GM19025 (cell line): ENCODE data around the gene IGF1R.

Source experiments
- ATAC-seq: cut with Tn5 transposase; IDR thresholded peaks from one replicate; pipeline ENCODE4 v1.9.1; 2021; ENCODE audit warnings: mild to moderate bottlenecking, low read depth, moderate library complexity; ENCODE audit not compliant: unreplicated experiment

IGF1R gene

GRCh38 chr15:98896802-98897732 is 248.7 kb downstream of the IGF1R start:
- no peak for ATAC-seq

GRCh38 chr15:98898122-98898521 is 249.8 kb downstream of the IGF1R start:
- ATAC-seq, result no peak

DNA sequence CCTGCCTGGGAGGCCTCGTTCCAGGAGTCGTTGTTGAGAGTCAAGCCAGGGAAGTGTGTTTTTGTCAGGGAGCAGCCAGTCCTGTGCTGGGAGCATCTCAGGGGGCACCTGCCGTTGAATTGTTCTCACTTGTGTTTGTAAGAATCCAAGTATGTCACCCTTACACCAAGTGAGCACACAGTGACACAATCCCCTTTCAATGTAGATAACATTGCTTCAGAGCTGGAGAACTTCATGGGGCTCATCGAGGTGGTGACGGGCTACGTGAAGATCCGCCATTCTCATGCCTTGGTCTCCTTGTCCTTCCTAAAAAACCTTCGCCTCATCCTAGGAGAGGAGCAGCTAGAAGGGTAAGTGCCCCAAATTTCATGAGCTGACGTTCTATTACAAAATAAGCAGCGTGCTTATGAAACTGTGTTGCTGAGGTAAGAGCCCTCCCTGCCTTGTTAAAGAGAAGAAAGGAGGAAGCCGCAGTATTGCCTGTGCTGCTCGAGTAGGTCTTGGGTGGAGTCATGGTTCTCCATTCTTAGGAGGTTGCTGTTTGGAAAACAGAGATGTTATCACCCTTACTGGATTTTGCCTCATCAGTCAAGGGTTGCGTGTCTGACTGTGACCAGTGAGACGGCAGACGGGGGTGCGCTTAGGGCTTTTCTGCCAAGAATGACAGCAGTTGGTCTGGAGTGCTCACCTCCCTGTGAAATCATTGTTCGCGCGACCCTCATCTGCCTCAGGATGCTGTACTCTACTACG is 251.1 kb downstream of the IGF1R start:
- no peak for ATAC-seq

GRCh38 chr15:98900356-98900755 is 252.0 kb downstream of the IGF1R start:
- no peak for ATAC-seq

DNA sequence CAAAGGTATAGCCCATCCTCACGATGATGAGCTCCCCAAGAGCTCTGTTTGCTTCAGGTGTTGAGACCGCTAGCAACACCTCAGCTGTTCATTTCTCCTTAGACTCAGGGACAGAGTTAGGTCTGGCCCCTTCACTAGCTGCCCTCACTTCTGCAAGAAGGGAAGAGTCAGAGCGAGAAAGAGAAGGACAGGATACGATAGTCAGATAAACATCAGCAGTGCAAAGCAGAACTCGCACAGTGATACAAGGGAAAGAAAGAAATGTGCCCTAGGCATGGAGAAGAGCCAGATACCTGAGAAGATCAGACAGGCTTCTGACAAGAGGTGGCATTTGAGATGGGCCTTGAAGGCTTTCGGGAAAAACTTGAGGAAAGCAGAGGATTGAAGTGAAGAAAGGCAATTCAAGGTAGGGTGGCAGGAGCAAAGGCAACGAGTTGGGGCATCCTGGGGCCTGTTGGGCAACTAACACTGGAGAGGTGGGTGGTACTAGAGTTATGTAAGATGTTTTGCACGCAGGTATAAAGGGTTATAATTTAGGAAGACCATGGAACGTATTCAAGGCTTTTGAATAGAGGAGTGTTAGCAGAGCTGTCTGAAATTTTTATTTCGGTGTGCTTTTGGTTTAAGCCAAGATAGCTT is 253.2 kb downstream of the IGF1R start:
- ATAC-seq, result no peak

DNA sequence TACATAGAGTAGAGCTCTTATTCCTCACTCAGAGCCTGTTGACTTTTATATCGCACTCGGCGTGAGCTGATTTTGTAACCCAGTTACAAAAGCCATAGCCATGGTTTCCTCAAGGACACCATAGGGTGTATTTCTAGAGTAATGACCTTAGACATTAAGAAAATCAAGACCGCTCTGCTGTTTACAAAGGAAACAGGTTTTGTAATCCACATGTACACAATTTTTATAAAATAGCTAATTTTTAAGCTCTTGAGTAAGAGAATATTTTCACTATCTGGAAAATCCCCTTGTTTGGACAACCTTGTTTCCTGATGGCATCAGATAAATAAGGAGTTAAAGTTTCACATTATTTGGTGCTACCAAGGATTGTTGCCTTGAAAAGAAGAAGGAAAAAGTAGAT is 254.6 kb downstream of the IGF1R start:
- ATAC-seq, result no peak

GRCh38 chr15:98903377-98904018 is 255.2 kb downstream of the IGF1R start:
- ATAC-seq, result no peak

GRCh38 chr15:98904544-98904943 is 256.2 kb downstream of the IGF1R start:
- no peak for ATAC-seq

GRCh38 chr15:98905963-98906711 is 257.8 kb downstream of the IGF1R start:
- ATAC-seq, result no peak

- no peak for ATAC-seq
Measured at GRCh38 chr15:98906712-98907083, 258.4 kb downstream of the IGF1R start.

DNA sequence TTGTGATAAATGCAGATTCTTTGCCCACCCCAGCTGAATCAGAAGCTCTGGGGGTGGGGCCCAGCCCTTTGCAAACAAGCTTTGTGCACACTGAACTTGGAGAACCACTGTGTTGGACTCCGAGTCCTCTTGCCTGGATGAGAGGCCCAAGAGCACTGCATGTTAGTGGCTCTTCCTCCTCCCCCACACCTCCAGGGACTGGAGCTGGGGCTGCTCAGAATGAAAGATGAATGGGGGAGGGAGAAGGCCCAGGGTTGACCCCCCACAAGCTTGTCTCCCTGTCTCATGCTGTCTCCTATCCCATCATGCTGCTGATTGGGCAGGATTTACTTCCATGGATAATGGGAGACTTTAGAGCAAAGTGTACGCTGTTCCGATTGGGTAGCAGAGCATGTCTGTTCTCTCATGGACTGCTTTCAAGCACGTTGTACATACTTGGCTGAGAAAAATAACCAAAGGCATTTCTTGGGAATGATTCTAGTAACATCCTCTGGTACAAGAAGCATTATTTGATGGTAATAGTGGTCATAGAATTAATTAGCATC is 259.7 kb downstream of the IGF1R start:
- no peak for ATAC-seq

- ATAC-seq, result no peak
Measured at GRCh38 chr15:98909968-98910885, 261.9 kb downstream of the IGF1R start.

GRCh38 chr15:98914626-98915025 is 266.3 kb downstream of the IGF1R start:
- ATAC-seq, result no peak

GRCh38 chr15:98916826-98917225 is 268.5 kb downstream of the IGF1R start:
- ATAC-seq, result no peak

GRCh38 chr15:98917417-98917816 is 269.1 kb downstream of the IGF1R start:
- ATAC-seq, result no peak

DNA sequence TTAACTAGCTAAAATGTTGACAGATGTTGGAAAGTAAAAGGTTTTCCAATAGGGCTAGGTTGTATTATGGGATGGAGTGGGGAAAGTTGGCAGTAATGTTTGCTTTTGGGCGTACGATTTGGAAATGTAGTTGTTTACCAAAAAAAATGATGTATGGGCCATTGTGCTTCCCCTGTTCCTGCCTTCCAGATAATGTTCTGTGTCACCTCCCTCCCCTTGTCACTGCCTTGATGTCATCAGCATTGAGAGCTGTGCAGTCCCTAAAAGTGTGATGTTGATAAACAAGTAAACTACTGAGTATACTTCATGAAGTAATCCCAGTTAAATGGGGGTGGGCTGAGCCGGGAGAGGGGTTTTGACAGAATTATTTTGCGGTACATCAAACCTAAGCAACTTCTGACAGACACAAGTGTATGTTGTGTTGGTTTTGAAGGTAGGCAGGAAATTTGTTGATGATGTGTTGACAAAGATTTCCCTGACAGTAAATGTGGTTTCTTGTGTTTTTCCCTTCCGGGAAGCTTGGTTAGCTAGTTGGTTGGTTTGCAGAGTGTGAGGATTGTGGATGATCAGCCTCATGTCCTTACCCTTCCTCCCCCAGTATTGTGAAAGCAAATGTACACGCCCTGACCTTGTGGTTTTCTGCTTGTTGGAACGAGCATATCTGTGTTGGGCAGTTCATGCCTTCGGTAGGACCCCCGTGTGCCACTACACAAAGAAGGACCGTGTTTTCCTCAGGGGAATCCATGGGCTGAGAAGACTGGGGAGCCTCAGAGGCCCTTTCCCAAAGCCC is 271.9 kb downstream of the IGF1R start:
- no peak for ATAC-seq

- no peak for ATAC-seq
Measured at GRCh38 chr15:98923171-98923570, 274.8 kb downstream of the IGF1R start.

- no peak for ATAC-seq
Measured at GRCh38 chr15:98923579-98923978, 275.2 kb downstream of the IGF1R start.
